ENCODE data around the gene RDX. TPM values are rescaled to one million over a fixed set of nuclear protein-coding genes. Genes with fewer than 3 reads are reported as not detected.

The RDX gene
- total RNA-seq, 1 experiment from 2014 or later, result 196 TPM

DNA sequence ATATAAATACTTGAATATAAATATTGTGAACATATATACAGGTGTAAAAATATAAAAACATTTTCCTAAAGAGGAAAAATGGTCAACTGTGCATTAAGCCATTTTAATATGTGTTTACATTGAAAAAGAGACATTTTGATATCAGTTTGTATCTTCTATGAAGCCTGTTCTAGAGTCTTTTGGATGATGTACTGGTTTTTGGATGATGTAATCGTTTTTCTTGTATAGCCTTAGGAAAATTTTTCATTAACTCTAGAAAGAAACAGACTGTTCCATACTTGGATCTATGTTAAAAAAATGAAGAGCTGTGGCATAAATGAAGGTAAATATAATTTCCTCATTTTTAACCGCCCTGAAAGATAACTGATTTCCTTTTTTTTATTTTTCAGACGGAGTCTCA lies 39.6 kb upstream of the RDX start:
- peaks cover 10% of the 10 kb centered on the region; the same call in 1 of the 2 replicates for H3F3A ChIP-seq (ENCODE audit: insufficient read depth, low read depth)
- H3K79me2 ChIP-seq (ENCODE audit: low read depth), result no peaks in the 10 kb centered on the region
- no peak for DNase-seq
- H3K27me3 ChIP-seq (ENCODE audit: insufficient read depth, low read depth), result no peaks in the 10 kb centered on the region
- BruUV-seq (replicated peaks), result no TSS peak
- ChIA-PET CTCF (interaction anchor here (0.6 kb wide), 1 partner anchor 1435 kb away, joined by 3 read pairs; no protein-coding TSS in a partner anchor), POLR2A (ENCODE audit: unreplicated experiment) (interaction anchor here (0.5 kb wide), 1 partner anchor 62 kb away, joined by 3 read pairs; no protein-coding TSS in a partner anchor)
- H3K4me2 ChIP-seq, result no peak overlapping the region
- no peak overlapping the region for H3K4me3 ChIP-seq
- H3K36me3 ChIP-seq (ENCODE audit: low read depth), result peaks cover 13% of the 10 kb centered on the region; the same call in 1 of the 2 replicates
- H3K4me1 ChIP-seq (replicated peaks; ENCODE audit: insufficient read depth), result peaks cover 14% of the 10 kb centered on the region
- TF ChIP-seq EZH2 (IDR thresholded peaks at IDR 0.05; ENCODE audit: low read depth) (no peak), CTCF (conservative IDR thresholded peaks at IDR 0.05) (no peak)
- no peaks in the 10 kb centered on the region for H4K20me1 ChIP-seq (ENCODE audit: insufficient read depth)
- no peak overlapping the region for H2AFZ ChIP-seq
- H3K9me2 ChIP-seq (ENCODE audit: insufficient read depth), result no peaks in the 10 kb centered on the region
- H3K27ac ChIP-seq, result no peak overlapping the region
- intact Hi-C loops (cut with micrococcal nuclease; ENCODE audit: unreplicated experiment), result no loop called here
- no peaks in the 10 kb centered on the region for H3K9me3 ChIP-seq (ENCODE audit: insufficient read depth, low read depth)

- intact Hi-C loops (cut with micrococcal nuclease; ENCODE audit: unreplicated experiment), result no loop called here
- Histone ChIP-seq H3K9me2 (ENCODE audit: insufficient read depth) (no peaks in the 10 kb centered on the region), H3K9me3 (ENCODE audit: insufficient read depth, low read depth) (no peaks in the 10 kb centered on the region), H3F3A (ENCODE audit: insufficient read depth, low read depth) (peaks cover 10% of the 10 kb centered on the region; the same call in 1 of the 2 replicates), H2AFZ (no peak overlapping the region), H3K4me1 (replicated peaks; ENCODE audit: insufficient read depth) (peaks cover 19% of the 10 kb centered on the region), H3K4me2 (no peak overlapping the region), H3K4me3 (no peak overlapping the region), H4K20me1 (ENCODE audit: insufficient read depth) (no peaks in the 10 kb centered on the region), H3K27ac (no peak overlapping the region), H3K36me3 (ENCODE audit: low read depth) (peaks cover 14% of the 10 kb centered on the region; the same call in 1 of the 2 replicates), H3K27me3 (ENCODE audit: insufficient read depth, low read depth) (no peaks in the 10 kb centered on the region), H3K79me2 (ENCODE audit: low read depth) (peaks cover 3% of the 10 kb centered on the region; the same call in 1 of the 2 replicates)
- DNase-seq, result no peak
- POLR2A ChIA-PET (ENCODE audit: unreplicated experiment), result no interaction called here
- TF ChIP-seq CTCF (conservative IDR thresholded peaks at IDR 0.05), result no peak
- TF ChIP-seq EZH2 (IDR thresholded peaks at IDR 0.05; ENCODE audit: low read depth), result no peak
- CTCF ChIA-PET, result no interaction called here
- no TSS peak for BruUV-seq (replicated peaks)
Measured at GRCh38 chr11:110335358-110335757, 38.9 kb upstream of the RDX start.

GRCh38 chr11:110331626-110332025 lies 35.2 kb upstream of the RDX start:
- ChIA-PET CTCF (no interaction called here), POLR2A (ENCODE audit: unreplicated experiment) (interaction anchor here (0.9 kb wide), 1 partner anchor 183 kb away, joined by 3 read pairs; no protein-coding TSS in a partner anchor)
- Histone ChIP-seq H3K27me3 (ENCODE audit: insufficient read depth, low read depth) (no peaks in the 10 kb centered on the region), H3K4me1 (replicated peaks; ENCODE audit: insufficient read depth) (peaks cover 30% of the 10 kb centered on the region), H3K27ac (no peak overlapping the region), H3K79me2 (ENCODE audit: low read depth) (peaks cover 16% of the 10 kb centered on the region), H3F3A (ENCODE audit: insufficient read depth, low read depth) (peaks cover 30% of the 10 kb centered on the region), H3K4me2 (no peak overlapping the region), H4K20me1 (ENCODE audit: insufficient read depth) (no peaks in the 10 kb centered on the region), H3K4me3 (no peak overlapping the region), H3K36me3 (ENCODE audit: low read depth) (peaks cover 14% of the 10 kb centered on the region; the same call in 1 of the 2 replicates), H3K9me3 (ENCODE audit: insufficient read depth, low read depth) (no peaks in the 10 kb centered on the region), H3K9me2 (ENCODE audit: insufficient read depth) (no peaks in the 10 kb centered on the region), H2AFZ (no peak overlapping the region)
- TF ChIP-seq EZH2 (IDR thresholded peaks at IDR 0.05; ENCODE audit: low read depth), result no peak
- TF ChIP-seq CTCF (conservative IDR thresholded peaks at IDR 0.05), result no peak
- intact Hi-C loops (cut with micrococcal nuclease; ENCODE audit: unreplicated experiment), result no loop called here
- no peak for DNase-seq
- no TSS peak for BruUV-seq (replicated peaks)

All from PC-9 (cell line).